A549 (cell line): Measurements from ENCODE around the gene BRCC3. TPM values are rescaled to one million over a fixed set of nuclear protein-coding genes. Genes with fewer than 3 reads are reported as not detected.

ENCODE experiments used
- ATAC-seq, 2 experiments: fragments of 200-7000 bp in 1 of 2; fragments of >200 bp in 1 of 2; cut with Nextera tagmentation in 1 of 2; cut with Tn5 transposase in 1 of 2; 3 replicates each; pipeline versions ENCODE4 v1.8.0 to v1.9.1; 2018 to 2020; ENCODE audit warnings: mild to moderate bottlenecking in 1 of 2, moderate library complexity in 1 of 2
- CTCF ChIA-PET: fragments of 300-600 bp; sonication (Branson Sonifier 250); formaldehyde crosslinking; extraction: SDS; loops from one replicate; lab custom pipeline; 2021; ENCODE audit warnings: antibody characterized with exemption, inconsistent platforms; lab: Yijun Ruan, JAX
- POLR2A ChIA-PET: fragments of 350-600 bp; formaldehyde crosslinking; extraction: SDS; loops from one replicate; lab custom pipeline; 2021; ENCODE audit warnings: antibody characterized with exemption, inconsistent platforms; lab: Yijun Ruan, JAX
- DNase-seq, 2 experiments: peaks; one replicate each; pipeline versions ENCODE4 v3.0.0 to v3.0.0-alpha.2; 2011 to 2016; ENCODE audit warnings: low read depth in 1 of 2, low spot score in 1 of 2
- FAIRE-seq: peaks from 2 replicates; lab custom pipeline; 2011; peaks lifted over from hg19 to GRCh38; lab: Jason Lieb, UNC
- H3K27ac ChIP-seq, 2 experiments: fragments of >200 bp; sonication (Bioruptor Twin); formaldehyde crosslinking; 3 replicates each; pipeline ENCODE4 v1.5.1; 2016 to 2017
- H3K4me1 ChIP-seq: fragments of >200 bp; sonication (Bioruptor Twin); formaldehyde crosslinking; 3 replicates; pipeline ENCODE4 v1.6.1; 2016
- H3K4me2 ChIP-seq: fragments of >200 bp; sonication (Bioruptor Twin); formaldehyde crosslinking; 3 replicates; pipeline ENCODE4 v1.6.1; 2016
- H3K4me3 ChIP-seq: fragments of >200 bp; sonication (Bioruptor Twin); formaldehyde crosslinking; 3 replicates; pipeline ENCODE4 v1.5.1; 2016
- H3K9me3 ChIP-seq: fragments of >200 bp; sonication (Bioruptor Twin); formaldehyde crosslinking; 3 replicates; pipeline ENCODE4 v1.6.1; 2016
- ATOH8 ChIP-seq: fragments of 250-450 bp; sonication (Bioruptor Pico); IDR thresholded peaks from 2 replicates; pipeline ENCODE4 v1.5.0; 2020; ENCODE audit warnings: low read depth, mild to moderate bottlenecking, moderate library complexity
- BHLHE40 ChIP-seq: IDR thresholded peaks from 2 replicates; pipeline ENCODE4 v1.6.1; 2012; ENCODE audit warnings: low read depth, low read length, inconsistent platforms
- CBX8 ChIP-seq: fragments of 200-600 bp; sonication (generic); IDR thresholded peaks from 2 replicates; pipeline ENCODE4 v1.6.1; 2016
- CHD4 ChIP-seq: fragments of 200-600 bp; sonication (generic); IDR thresholded peaks from 2 replicates; pipeline ENCODE4 v1.6.1; 2016; ENCODE audit warnings: antibody characterized with exemption, mild to moderate bottlenecking, borderline replicate concordance
- ELK1 ChIP-seq: fragments of 150-350 bp; IDR thresholded peaks from 2 replicates; pipeline ENCODE4 v1.6.1; 2014; ENCODE audit warnings: low read depth, mild to moderate bottlenecking, low read length
- HEYL ChIP-seq: fragments of 250-450 bp; sonication (Bioruptor Pico); IDR thresholded peaks from 2 replicates; pipeline ENCODE4 v1.8.0; 2021; ENCODE audit warnings: mild to moderate bottlenecking, moderate library complexity
- HOXB5 ChIP-seq: fragments of 250-450 bp; sonication (Bioruptor Pico); IDR thresholded peaks from 2 replicates; pipeline ENCODE4 v1.5.0; 2020; ENCODE audit warnings: mild to moderate bottlenecking, moderate library complexity
- KDM1A ChIP-seq: fragments of 200-600 bp; sonication (generic); IDR thresholded peaks from 2 replicates; pipeline ENCODE4 v1.6.1; 2016; ENCODE audit warnings: low read depth, mild to moderate bottlenecking
- KDM5A ChIP-seq: fragments of 200-600 bp; sonication (generic); IDR thresholded peaks from 2 replicates; pipeline ENCODE4 v1.6.1; 2016; ENCODE audit warnings: antibody characterized with exemption, mild to moderate bottlenecking
- MAZ ChIP-seq: fragments of 150-350 bp; IDR thresholded peaks from 2 replicates; pipeline ENCODE4 v1.6.1; 2014; ENCODE audit warnings: antibody characterized with exemption, low read depth, low read length, borderline replicate concordance
- MYC ChIP-seq: IDR thresholded peaks from 2 replicates; pipeline ENCODE4 v1.6.1; 2012; ENCODE audit warnings: mild to moderate bottlenecking, inconsistent platforms, low read length, improper control_type of control experiment, borderline replicate concordance
- NR3C1 ChIP-seq: fragments of >200 bp; sonication (Bioruptor Twin); formaldehyde crosslinking; IDR thresholded peaks from 3 replicates; pipeline ENCODE4 v1.6.1; 2017
- PHF8 ChIP-seq: fragments of 200-600 bp; sonication (generic); IDR thresholded peaks from 2 replicates; pipeline ENCODE4 v1.6.1; 2016; ENCODE audit warnings: low read depth, mild to moderate bottlenecking, antibody characterized with exemption, moderate library complexity, borderline replicate concordance
- POLR2A ChIP-seq: IDR thresholded peaks from 2 replicates; pipeline ENCODE4 v1.6.1; 2012; ENCODE audit warnings: mild to moderate bottlenecking, low read length
- POLR2AphosphoS2 ChIP-seq: conservative IDR thresholded peaks from 2 replicates; pipeline ENCODE4 v1.6.1; 2012; ENCODE audit warnings: low read length, improper control_type of control experiment, inconsistent platforms
- TP53 ChIP-seq: fragments of 250-450 bp; sonication (Bioruptor Pico); IDR thresholded peaks from 2 replicates; pipeline ENCODE4 v1.5.0; 2021; ENCODE audit warnings: mild to moderate bottlenecking, moderate library complexity
- WGBS: methylation state at CpG from one replicate; pipeline ENCODE4 v1.1.6; 2017; ENCODE audit errors: missing lambda C conversion rate; 5-methylcytosine and 5-hydroxymethylcytosine counted together
- polyA plus RNA-seq, 4 experiments: library from polyadenylated mRNA; depleted of rRNA in 3 of 4; stranded (reverse); fragments of >200 nt; fragmentation: RNase III in 1 of 4; extraction: RNeasy Plus Mini Kit Qiagen cat#74134 plus additional on column Dnase treatment in 1 of 4; gene quantifications; 2 replicates in 3 of 4; 3 replicates in 1 of 4; pipeline ENCODE4 v1.2.3, GENCODE V29; 2011 to 2017
- TF ChIP-seq, protein P1 (sequence below): IDR thresholded peaks from 2 replicates; pipeline ENCODE4 v1.6.1; 2012
- TF ChIP-seq, protein P2 (sequence below): fragments of 250-450 bp; sonication (Bioruptor Pico); IDR thresholded peaks from 2 replicates; pipeline ENCODE4 v1.5.0; 2021; ENCODE audit warnings: mild to moderate bottlenecking, moderate library complexity, borderline replicate concordance

Gene BRCC3
- polyA plus RNA-seq, 2 of the 4 experiments (the other 2 are of a cell fraction), result 42.0 to 42.9 TPM

- no peak for ATAC-seq
- no peak for DNase-seq
- Histone ChIP-seq H3K4me1 (no peaks in the 10 kb centered on the region), H3K4me2 (no peak overlapping the region), H3K9me3 (0 out of 3 replicates have a peak, but pooled peaks cover 2% of the 10 kb centered on the region), H3K4me3 (no peak overlapping the region), H3K27ac (no peak overlapping the region)
- no peak for FAIRE-seq
- ChIA-PET CTCF (no interaction called here), POLR2A (no interaction called here)
- TF ChIP-seq KDM1A, result no peak
- TF ChIP-seq, protein P1, sequence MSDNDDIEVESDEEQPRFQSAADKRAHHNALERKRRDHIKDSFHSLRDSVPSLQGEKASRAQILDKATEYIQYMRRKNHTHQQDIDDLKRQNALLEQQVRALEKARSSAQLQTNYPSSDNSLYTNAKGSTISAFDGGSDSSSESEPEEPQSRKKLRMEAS, result no peak
- TF ChIP-seq BHLHE40, result no peak
- no peak for TF ChIP-seq POLR2A
- TF ChIP-seq HEYL (CRISPR knock-in tag), result no peak
- no peak for TF ChIP-seq CBX8
- TF ChIP-seq MAZ, result no peak
- TF ChIP-seq ELK1, result no peak
- no peak for TF ChIP-seq HOXB5
- TF ChIP-seq NR3C1, result no peak
- TF ChIP-seq, protein P2, sequence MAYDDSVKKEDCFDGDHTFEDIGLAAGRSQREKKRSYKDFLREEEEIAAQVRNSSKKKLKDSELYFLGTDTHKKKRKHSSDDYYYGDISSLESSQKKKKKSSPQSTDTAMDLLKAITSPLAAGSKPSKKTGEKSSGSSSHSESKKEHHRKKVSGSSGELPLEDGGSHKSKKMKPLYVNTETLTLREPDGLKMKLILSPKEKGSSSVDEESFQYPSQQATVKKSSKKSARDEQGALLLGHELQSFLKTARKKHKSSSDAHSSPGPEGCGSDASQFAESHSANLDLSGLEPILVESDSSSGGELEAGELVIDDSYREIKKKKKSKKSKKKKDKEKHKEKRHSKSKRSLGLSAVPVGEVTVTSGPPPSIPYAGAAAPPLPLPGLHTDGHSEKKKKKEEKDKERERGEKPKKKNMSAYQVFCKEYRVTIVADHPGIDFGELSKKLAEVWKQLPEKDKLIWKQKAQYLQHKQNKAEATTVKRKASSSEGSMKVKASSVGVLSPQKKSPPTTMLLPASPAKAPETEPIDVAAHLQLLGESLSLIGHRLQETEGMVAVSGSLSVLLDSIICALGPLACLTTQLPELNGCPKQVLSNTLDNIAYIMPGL (CRISPR knock-in tag), result no peak
- WGBS, result 95% methylated on average over 3 of the region's 3 CpGs
Measured at GRCh38 chrX:155112171-155112570, 40.9 kb downstream of the BRCC3 start.

GRCh38 chrX:155113097-155113496, 41.8 kb downstream of the BRCC3 start:
- TF ChIP-seq KDM1A, result peak; percentile 50; the same call in 1 of the 2 replicates
- no peak for TF ChIP-seq MYC
- TF ChIP-seq, all 56 proteins: peak for 1
- Histone ChIP-seq H3K4me1 (no peaks in the 10 kb centered on the region), H3K27ac (no peak overlapping the region), H3K9me3 (0 out of 3 replicates have a peak, but pooled peaks cover 2% of the 10 kb centered on the region), H3K4me2 (no peak overlapping the region), H3K4me3 (no peak overlapping the region)
- ChIA-PET CTCF (interaction anchor here (1.3 kb wide), 1 partner anchor 19 kb away, joined by 4 read pairs; no protein-coding TSS in a partner anchor), POLR2A (no interaction called here)
- no peak for ATAC-seq
- no peak for DNase-seq
- WGBS, result 97% methylated on average over 4 of the region's 4 CpGs
- FAIRE-seq, result peak; percentile 32

GRCh38 chrX:155115174-155115819, 44.0 kb downstream of the BRCC3 start:
- FAIRE-seq (no peak), DNase-seq (no peak)
- WGBS, result 95% methylated on average over 1 of the region's 1 CpG
- H3K4me1 ChIP-seq, result no peaks in the 10 kb centered on the region
- no peak overlapping the region for H3K4me2 ChIP-seq
- 0 out of 3 replicates have a peak, but pooled peaks cover 2% of the 10 kb centered on the region for H3K9me3 ChIP-seq
- CTCF ChIA-PET, result no interaction called here
- TF ChIP-seq PHF8 (no peak), CHD4 (no peak), ATOH8 (CRISPR knock-in tag) (no peak), TP53 (CRISPR knock-in tag) (no peak), NR3C1 (no peak), KDM5A (no peak), POLR2A (no peak), POLR2AphosphoS2 (no peak)
- TF ChIP-seq, all 56 proteins: peak for 0
- Histone ChIP-seq H3K4me3 (no peak overlapping the region), H3K27ac (no peak overlapping the region)
- ATAC-seq, result no peak
- POLR2A ChIA-PET, result no interaction called here
